PC-3 (cell line): ENCODE data around the gene ABL1. TPM values are rescaled to one million over a fixed set of nuclear protein-coding genes. Genes with fewer than 3 reads are reported as not detected.

Source experiments
- ATAC-seq: fragments of 200-7000 bp; cut with Tn5 transposase; 2 replicates; pipeline ENCODE4 v1.9.1; 2020; ENCODE audit warnings: mild to moderate bottlenecking, moderate library complexity
- BruUV-seq: library from RNA; stranded (reverse); fragments of 400-500 nt; replicated peaks from 2 replicates; lab custom pipeline; 2021; lab: Mats Ljungman, UMichigan
- CTCF ChIA-PET: fragments of 300-600 bp; sonication (Branson Sonifier 250); formaldehyde crosslinking; loops from one replicate; lab custom pipeline; 2022; ENCODE audit warnings: antibody characterized with exemption; lab: Charles Lee
- POLR2A ChIA-PET: fragments of 300-600 bp; sonication (Branson Sonifier 250); formaldehyde crosslinking; loops from one replicate; lab custom pipeline; 2022; ENCODE audit warnings: antibody characterized with exemption; ENCODE audit not compliant: unreplicated experiment; lab: Charles Lee
- DNase-seq: peaks from one replicate; pipeline ENCODE4 v3.0.0-alpha.2; 2015
- H2AFZ ChIP-seq: fragments of 300-600 bp; sonication (generic); 2 replicates; pipeline ENCODE4 v1.6.0; 2016; ENCODE audit warnings: antibody characterized with exemption, low read length
- H3F3A ChIP-seq: fragments of 300-600 bp; sonication (generic); one replicate; pipeline ENCODE4 v1.6.0; 2017; ENCODE audit warnings: antibody characterized with exemption, low read length, control low read depth, mild to moderate bottlenecking; ENCODE audit not compliant: unreplicated experiment
- H3K27ac ChIP-seq: fragments of 300-600 bp; sonication (generic); 2 replicates; pipeline ENCODE4 v1.5.1; 2016; ENCODE audit warnings: mild to moderate bottlenecking, low read length
- H3K27me3 ChIP-seq: fragments of 300-600 bp; sonication (generic); 2 replicates; pipeline ENCODE4 v1.6.1; 2016; ENCODE audit warnings: low read length, mixed read lengths
- H3K36me3 ChIP-seq: fragments of 300-600 bp; sonication (generic); 2 replicates; pipeline ENCODE4 v1.6.1; 2016; ENCODE audit warnings: low read depth, mixed run types, low read length, mixed read lengths
- H3K4me1 ChIP-seq: fragments of 300-600 bp; sonication (generic); 2 replicates; pipeline ENCODE4 v1.5.1; 2016; ENCODE audit warnings: low read length; ENCODE audit not compliant: insufficient read depth
- H3K4me2 ChIP-seq: fragments of 300-600 bp; sonication (generic); 2 replicates; pipeline ENCODE4 v1.6.0; 2016; ENCODE audit warnings: low read length
- H3K4me3 ChIP-seq: fragments of 300-600 bp; sonication (generic); 2 replicates; pipeline ENCODE4 v1.5.1; 2016; ENCODE audit warnings: mild to moderate bottlenecking, low read length, mixed read lengths
- H3K79me2 ChIP-seq: fragments of 300-600 bp; sonication (generic); 2 replicates; pipeline ENCODE4 v1.6.1; 2017; ENCODE audit warnings: low read length, mixed read lengths
- H3K9ac ChIP-seq: fragments of 300-600 bp; sonication (generic); 2 replicates; pipeline ENCODE4 v1.6.0; 2016; ENCODE audit warnings: mild to moderate bottlenecking, low read length
- H3K9me2 ChIP-seq: fragments of 300-600 bp; sonication (generic); replicated peaks from 2 replicates; pipeline ENCODE4 v1.6.1; 2016; ENCODE audit warnings: mixed run types, low read length, mixed read lengths
- H3K9me3 ChIP-seq: fragments of 300-600 bp; sonication (generic); 2 replicates; pipeline ENCODE4 v1.6.1; 2016; ENCODE audit warnings: low read length, mixed read lengths
- H4K20me1 ChIP-seq: fragments of 300-600 bp; sonication (generic); 2 replicates; pipeline ENCODE4 v1.6.1; 2016; ENCODE audit warnings: low read length, mixed read lengths
- EZH2 ChIP-seq: fragments of 300-600 bp; sonication (generic); IDR thresholded peaks from one replicate; pipeline ENCODE4 v1.6.1; 2017; ENCODE audit warnings: antibody characterized with exemption, mild to moderate bottlenecking, low read length; ENCODE audit not compliant: unreplicated experiment
- EZH2phosphoT487 ChIP-seq: fragments of 300-600 bp; sonication (generic); IDR thresholded peaks from 2 replicates; pipeline ENCODE4 v1.6.1; 2018; ENCODE audit warnings: mild to moderate bottlenecking, antibody characterized with exemption, low read length, borderline replicate concordance
- intact Hi-C: fragments of 100-400 bp; cut with micrococcal nuclease; formaldehyde crosslinking; loops from 2 replicates; pipeline ENCODE4 v1.9.0; 2023
- total RNA-seq: library from RNA; depleted of rRNA; stranded (reverse); fragments of >200 nt; gene quantifications from 2 replicates; pipeline ENCODE4 v1.2.3, GENCODE V29; 2014
- TF ChIP-seq, protein P1 (sequence below): fragments of 300-600 bp; sonication (generic); conservative IDR thresholded peaks from 2 replicates; pipeline ENCODE4 v1.5.1; 2017; ENCODE audit warnings: antibody characterized with exemption, low read depth, mild to moderate bottlenecking, low read length

The ABL1 gene
- total RNA-seq, 1 experiment from 2014 or later = 22.8 TPM

DNA sequence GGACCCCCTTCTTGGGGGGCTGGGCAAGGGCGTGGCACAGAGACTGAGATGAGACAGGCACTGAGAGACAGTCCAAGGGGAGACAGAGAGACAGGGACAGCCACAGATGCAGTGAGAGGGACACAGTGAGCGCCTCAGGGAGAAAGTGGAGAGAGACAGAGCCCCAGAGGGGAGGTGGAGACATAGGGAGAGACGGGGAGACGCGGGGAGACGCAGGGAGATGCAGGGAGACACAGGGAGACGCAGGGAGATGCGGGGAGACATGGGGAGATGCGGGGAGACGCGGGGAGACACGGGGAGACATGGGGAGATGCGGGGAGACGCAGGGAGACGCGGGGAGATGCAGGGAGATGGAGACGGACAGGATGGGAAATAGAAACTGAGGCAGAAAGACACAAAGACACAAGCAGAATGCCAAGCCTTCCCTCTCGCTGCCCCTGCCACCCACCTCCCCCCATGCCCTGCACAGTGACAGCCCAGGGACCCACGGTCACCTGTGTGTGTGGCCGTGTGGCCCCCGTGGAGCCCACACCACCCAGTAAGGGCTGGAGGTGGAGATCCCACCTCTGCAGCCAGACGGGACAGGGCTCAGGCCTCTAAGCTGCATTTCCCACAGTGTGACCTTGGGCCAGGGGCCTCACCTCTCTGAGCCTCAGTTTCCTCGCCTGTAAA lies 95.2 kb downstream of the ABL1 start:
- Histone ChIP-seq H3K9me3 (no peaks in the 10 kb centered on the region), H3F3A (no peaks in the 10 kb centered on the region), H3K4me3 (no peak overlapping the region), H3K79me2 (no peaks in the 10 kb centered on the region), H3K27ac (no peak overlapping the region), H3K4me1 (peaks cover 42% of the 10 kb centered on the region), H3K4me2 (no peak overlapping the region), H3K9me2 (no peaks in the 10 kb centered on the region), H4K20me1 (no peaks in the 10 kb centered on the region), H3K27me3 (no peaks in the 10 kb centered on the region), H3K9ac (no peak overlapping the region), H2AFZ (no peak overlapping the region), H3K36me3 (no peaks in the 10 kb centered on the region)
- intact Hi-C loops = loop anchor here (5.0 kb wide), 1 partner anchor 33 kb away; the partner anchor contains the start of gene QRFP
- no peak for DNase-seq
- TF ChIP-seq EZH2 (no peak), EZH2phosphoT487 (no peak)
- TF ChIP-seq, protein P1, sequence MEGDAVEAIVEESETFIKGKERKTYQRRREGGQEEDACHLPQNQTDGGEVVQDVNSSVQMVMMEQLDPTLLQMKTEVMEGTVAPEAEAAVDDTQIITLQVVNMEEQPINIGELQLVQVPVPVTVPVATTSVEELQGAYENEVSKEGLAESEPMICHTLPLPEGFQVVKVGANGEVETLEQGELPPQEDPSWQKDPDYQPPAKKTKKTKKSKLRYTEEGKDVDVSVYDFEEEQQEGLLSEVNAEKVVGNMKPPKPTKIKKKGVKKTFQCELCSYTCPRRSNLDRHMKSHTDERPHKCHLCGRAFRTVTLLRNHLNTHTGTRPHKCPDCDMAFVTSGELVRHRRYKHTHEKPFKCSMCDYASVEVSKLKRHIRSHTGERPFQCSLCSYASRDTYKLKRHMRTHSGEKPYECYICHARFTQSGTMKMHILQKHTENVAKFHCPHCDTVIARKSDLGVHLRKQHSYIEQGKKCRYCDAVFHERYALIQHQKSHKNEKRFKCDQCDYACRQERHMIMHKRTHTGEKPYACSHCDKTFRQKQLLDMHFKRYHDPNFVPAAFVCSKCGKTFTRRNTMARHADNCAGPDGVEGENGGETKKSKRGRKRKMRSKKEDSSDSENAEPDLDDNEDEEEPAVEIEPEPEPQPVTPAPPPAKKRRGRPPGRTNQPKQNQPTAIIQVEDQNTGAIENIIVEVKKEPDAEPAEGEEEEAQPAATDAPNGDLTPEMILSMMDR = no peak
- BruUV-seq = no TSS peak
- POLR2A ChIA-PET = no interaction called here
- ATAC-seq = no peak
- CTCF ChIA-PET = no interaction called here

DNA sequence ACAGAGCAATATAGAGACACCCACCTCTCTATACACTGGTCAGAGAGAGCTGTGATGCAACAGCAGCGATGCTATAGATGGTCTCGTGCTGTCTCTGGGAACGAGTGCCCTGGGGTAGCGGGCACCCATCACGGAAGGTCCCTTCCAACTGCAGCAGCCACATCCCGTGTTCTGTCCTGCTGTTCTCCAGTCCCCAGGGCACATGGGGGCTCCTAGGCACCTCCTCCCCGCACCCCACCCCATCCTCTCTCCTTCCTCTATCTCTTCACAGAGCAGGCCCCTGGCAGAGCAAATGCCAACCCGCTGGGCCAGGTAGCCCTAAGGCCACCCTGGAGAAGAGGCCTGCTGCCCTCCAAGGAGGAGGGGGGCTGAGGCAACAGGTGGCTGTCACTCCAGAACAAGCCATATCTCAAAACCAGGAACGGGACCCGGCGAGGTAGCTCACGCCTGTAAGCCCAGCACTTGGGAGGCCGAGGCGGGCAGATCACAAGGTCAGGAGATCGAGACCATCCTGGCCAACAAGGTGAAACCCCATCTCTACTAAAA lies 95.8 kb downstream of the ABL1 start:
- Histone ChIP-seq H3K36me3 (no peaks in the 10 kb centered on the region), H3K4me2 (no peak overlapping the region), H3F3A (no peaks in the 10 kb centered on the region), H3K9me2 (no peaks in the 10 kb centered on the region), H2AFZ (no peak overlapping the region), H3K4me1 (peaks cover 38% of the 10 kb centered on the region), H3K4me3 (no peak overlapping the region), H3K9ac (no peak overlapping the region), H4K20me1 (no peaks in the 10 kb centered on the region), H3K27ac (no peak overlapping the region), H3K27me3 (no peaks in the 10 kb centered on the region), H3K9me3 (no peaks in the 10 kb centered on the region), H3K79me2 (no peaks in the 10 kb centered on the region)
- CTCF ChIA-PET = no interaction called here
- DNase-seq (no peak), ATAC-seq (no peak)
- BruUV-seq = no TSS peak
- TF ChIP-seq, protein P1 = no peak
- TF ChIP-seq EZH2phosphoT487 (no peak), EZH2 (no peak)
- POLR2A ChIA-PET = no interaction called here
- intact Hi-C loops = loop anchor here (5.0 kb wide), 1 partner anchor 34 kb away; the partner anchor contains the start of gene QRFP
